ENCODE results near the gene HOXC11.

HOXC11 gene

GRCh38 chr12:53995002-53995377 is 22.1 kb downstream of the HOXC11 start:
- no peak for TF ChIP-seq POLR2A (IDR thresholded peaks at IDR 0.05; ENCODE audit: low read depth, low read length)
- FAIRE-seq = no peak
- DNase-seq (ENCODE audit: insufficient read length, low spot score) = no peak

- FAIRE-seq (no peak), DNase-seq (ENCODE audit: insufficient read length, low spot score) (no peak)
- peak; percentile 56; the same call in 1 of the 2 replicates for TF ChIP-seq POLR2A (IDR thresholded peaks at IDR 0.05; ENCODE audit: low read depth, low read length)
These were observed 22.7 kb downstream of the HOXC11 start for GRCh38 chr12:53995378-53996239.

GRCh38 chr12:53996240-53997203 is 23.6 kb downstream of the HOXC11 start:
- no peak for DNase-seq (ENCODE audit: insufficient read length, low spot score)
- no peak for FAIRE-seq
- no peak for TF ChIP-seq POLR2A (IDR thresholded peaks at IDR 0.05; ENCODE audit: low read depth, low read length)

- FAIRE-seq = no peak
- no peak for TF ChIP-seq POLR2A (IDR thresholded peaks at IDR 0.05; ENCODE audit: low read depth, low read length)
- no peak for DNase-seq (ENCODE audit: insufficient read length, low spot score)
These were observed 24.5 kb downstream of the HOXC11 start for GRCh38 chr12:53997204-53998109.

GRCh38 chr12:53998110-53998899 is 25.4 kb downstream of the HOXC11 start:
- DNase-seq (ENCODE audit: insufficient read length, low spot score) = no peak
- FAIRE-seq = no peak
- TF ChIP-seq POLR2A (IDR thresholded peaks at IDR 0.05; ENCODE audit: low read depth, low read length) = no peak

GRCh38 chr12:53998900-53999236 is 25.9 kb downstream of the HOXC11 start:
- FAIRE-seq (no peak), DNase-seq (ENCODE audit: insufficient read length, low spot score) (no peak)
- TF ChIP-seq POLR2A (IDR thresholded peaks at IDR 0.05; ENCODE audit: low read depth, low read length) = no peak

- no peak for TF ChIP-seq POLR2A (IDR thresholded peaks at IDR 0.05; ENCODE audit: low read depth, low read length)
- DNase-seq (ENCODE audit: insufficient read length, low spot score) (peak; percentile 80), FAIRE-seq (no peak)
These were observed 26.7 kb downstream of the HOXC11 start for GRCh38 chr12:53999559-54000115.

- DNase-seq (ENCODE audit: insufficient read length, low spot score) (peak; percentile 56), FAIRE-seq (no peak)
- TF ChIP-seq POLR2A (IDR thresholded peaks at IDR 0.05; ENCODE audit: low read depth, low read length) = peak; percentile 13; the same call in 1 of the 2 replicates
These were observed 27.5 kb downstream of the HOXC11 start, which contains the start of gene HOXC9 for GRCh38 chr12:54000116-54001114. TSS of gene HOXC9 (plus strand) at chr12:54000161. CDS start at chr12:54000189, 28 bp downstream.

- DNase-seq (ENCODE audit: insufficient read length, low spot score) (no peak), FAIRE-seq (no peak)
- no peak for TF ChIP-seq POLR2A (IDR thresholded peaks at IDR 0.05; ENCODE audit: low read depth, low read length)
These were observed 28.6 kb downstream of the HOXC11 start for GRCh38 chr12:54001283-54002187.

GRCh38 chr12:54002278-54002914 is 29.5 kb downstream of the HOXC11 start:
- FAIRE-seq (no peak), DNase-seq (ENCODE audit: insufficient read length, low spot score) (no peak)
- no peak for TF ChIP-seq POLR2A (IDR thresholded peaks at IDR 0.05; ENCODE audit: low read depth, low read length)

Measured in H54 (cell line).